HG03175 (cell line): ENCODE measurements around the gene UNC5C.
"Not testable (repeated sequence)": the region's sequence is repeated elsewhere in the genome, so short reads cannot be mapped to it uniquely, and the experiment has no call there.

Source experiments
- ATAC-seq: cut with Tn5 transposase; IDR thresholded peaks from one replicate; pipeline ENCODE4 v1.9.1; 2021; ENCODE audit warnings: mild to moderate bottlenecking, moderate library complexity; ENCODE audit not compliant: unreplicated experiment

Gene UNC5C

GRCh38 chr4:95151255-95151654, 397.5 kb downstream of the UNC5C start:
- ATAC-seq: no peak

GRCh38 chr4:95142932-95143331, 405.8 kb downstream of the UNC5C start:
- ATAC-seq: no peak

- no peak for ATAC-seq
These were observed 407.4 kb downstream of the UNC5C start for GRCh38 chr4:95141361-95141760.

- not testable (repeated sequence) for ATAC-seq
These were observed 409.3 kb downstream of the UNC5C start for GRCh38 chr4:95139424-95139823.

GRCh38 chr4:95134016-95134415, 414.8 kb downstream of the UNC5C start:
- not testable (repeated sequence) for ATAC-seq

GRCh38 chr4:95129821-95130311, 418.9 kb downstream of the UNC5C start:
- ATAC-seq: no peak

- ATAC-seq: no peak
These were observed 419.7 kb downstream of the UNC5C start for GRCh38 chr4:95129031-95129430.

- no peak for ATAC-seq
These were observed 423.8 kb downstream of the UNC5C start for GRCh38 chr4:95124906-95125504.

- ATAC-seq: no peak
These were observed 426.8 kb downstream of the UNC5C start for GRCh38 chr4:95122001-95122400.

- no peak for ATAC-seq
These were observed 428.3 kb downstream of the UNC5C start for GRCh38 chr4:95120456-95120855.

- no peak for ATAC-seq
These were observed 430.3 kb downstream of the UNC5C start for GRCh38 chr4:95118497-95118896.

- no peak for ATAC-seq
These were observed 434.3 kb downstream of the UNC5C start for GRCh38 chr4:95114521-95114920.
